T47D (cell line): ENCODE data around the gene HSPA14.

Experiments used
- DNase-seq, 2 experiments: peaks; one replicate each; pipeline versions ENCODE4 v3.0.0 to v3.0.0-alpha.2; 2011 to 2012; ENCODE audit warnings: low read depth in 1 of 2, low spot score in 1 of 2
- JUND ChIP-seq: IDR thresholded peaks from 2 replicates; pipeline ENCODE4 v1.6.1; 2012; ENCODE audit warnings: low read depth
- in situ Hi-C: cut with HindIII; loops from 2 replicates; pipeline ENCODE4 v1.10.0; 2016; ENCODE audit warnings: low sequenced_read_pairs, low pct_unique_long_range_greater_than_20kb

Gene HSPA14

GRCh38 chr10:14910953-14911352 is 72.8 kb downstream of the HSPA14 start:
- in situ Hi-C loops, result no loop called here
- TF ChIP-seq JUND, result no peak
- DNase-seq, result no peak

DNA sequence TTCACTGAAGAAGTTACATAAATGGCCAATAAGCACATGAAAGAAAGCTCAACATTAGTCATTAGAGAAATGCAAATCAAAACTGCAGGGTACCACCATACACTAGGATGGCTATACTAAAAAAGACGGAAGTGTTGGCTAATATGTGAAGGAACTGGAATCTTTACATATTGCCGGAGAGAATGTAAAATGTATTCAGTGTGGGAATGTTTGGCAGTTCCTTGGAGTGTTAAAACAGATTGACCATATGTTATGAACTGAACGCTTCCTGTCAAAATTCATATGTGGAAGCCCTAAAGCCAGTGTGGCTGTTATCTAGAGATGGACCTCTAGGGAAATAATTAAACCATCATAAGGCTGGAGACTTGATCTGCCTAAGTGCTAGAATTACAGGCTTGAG is 73.7 kb downstream of the HSPA14 start:
- in situ Hi-C loops, result no loop called here
- DNase-seq, result no peak
- no peak for TF ChIP-seq JUND

DNA sequence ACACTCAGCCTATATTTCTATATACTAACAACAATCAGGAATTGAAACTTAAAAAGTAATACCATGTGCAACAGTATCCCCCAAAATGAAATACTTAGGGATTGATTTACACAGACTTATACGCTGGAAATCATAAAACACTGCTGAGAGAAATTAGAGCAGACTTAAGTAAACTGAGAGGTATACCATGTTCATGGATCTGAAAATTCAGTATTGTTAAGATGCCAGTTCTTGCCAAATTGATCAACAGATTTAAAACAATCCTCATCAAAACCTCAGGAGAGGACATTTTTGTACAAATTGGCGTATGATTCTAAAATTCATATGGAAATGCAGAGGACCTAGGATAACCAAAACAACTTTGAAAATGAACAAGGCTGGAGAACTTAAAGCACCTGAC is 78.5 kb downstream of the HSPA14 start:
- no peak for DNase-seq
- no peak for TF ChIP-seq JUND
- in situ Hi-C loops, result no loop called here

DNA sequence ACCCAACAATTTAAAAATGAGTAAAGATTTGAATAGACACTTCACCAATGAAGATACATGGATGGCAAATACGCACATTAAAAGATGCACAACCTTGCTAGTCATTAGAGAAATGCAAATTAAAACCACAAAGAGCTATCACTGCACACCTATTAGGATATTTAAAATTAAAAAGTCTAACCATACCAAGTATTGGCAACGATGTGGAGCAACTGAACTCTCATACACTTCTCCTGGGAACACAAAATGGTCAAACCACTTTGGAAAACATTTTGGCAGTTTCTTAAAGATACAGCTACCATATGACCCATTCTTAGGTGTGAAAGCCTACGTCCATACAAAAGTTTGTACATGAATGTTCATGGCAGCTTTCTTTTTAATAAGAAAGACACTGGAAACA is 79.7 kb downstream of the HSPA14 start:
- no peak for DNase-seq
- in situ Hi-C loops, result no loop called here
- no peak for TF ChIP-seq JUND

- no peak for TF ChIP-seq JUND
- in situ Hi-C loops, result no loop called here
- no peak for DNase-seq
Measured at GRCh38 chr10:14918964-14919363, 80.9 kb downstream of the HSPA14 start.
